Keratinocyte (primary cell): Measurements from ENCODE around the gene RIOK2. TPM values are rescaled to one million over a fixed set of nuclear protein-coding genes. Genes with fewer than 3 reads are reported as not detected.

Experiments
- DNase-seq: peaks from one replicate; pipeline ENCODE4 v3.0.0-alpha.2; 2011; ENCODE audit warnings: low read depth, missing footprints, low spot score
- FAIRE-seq: peaks from 2 replicates; lab custom pipeline; 2011; peaks lifted over from hg19 to GRCh38; lab: Jason Lieb, UNC
- H2AFZ ChIP-seq: 2 replicates; pipeline ENCODE4 v1.6.0; 2012; ENCODE audit warnings: low read length, control low read depth, inconsistent platforms; ENCODE audit not compliant: control insufficient read depth
- H3K27ac ChIP-seq: 2 replicates; pipeline ENCODE4 v1.5.1; 2011; ENCODE audit warnings: low read length; ENCODE audit not compliant: control insufficient read depth, insufficient read depth
- H3K27me3 ChIP-seq: 3 replicates; pipeline ENCODE4 v1.6.0; 2011; ENCODE audit warnings: low read length; ENCODE audit not compliant: control insufficient read depth, insufficient read depth; ENCODE audit errors: extremely low read depth
- H3K36me3 ChIP-seq, 2 experiments: 2 replicates in 1 of 2; 3 replicates in 1 of 2; pipeline ENCODE4 v1.5.1; 2011; ENCODE audit warnings: low read length in 2 of 2, mild to moderate bottlenecking in 1 of 2; ENCODE audit not compliant: control insufficient read depth in 2 of 2, insufficient read depth in 2 of 2; ENCODE audit errors: extremely low read depth in 1 of 2
- H3K4me1 ChIP-seq: 3 replicates; pipeline ENCODE4 v1.5.1; 2011; ENCODE audit warnings: low read length; ENCODE audit not compliant: control insufficient read depth, insufficient read depth; ENCODE audit errors: extremely low read depth
- H3K4me2 ChIP-seq: 3 replicates; pipeline ENCODE4 v1.6.0; 2011; ENCODE audit warnings: low read depth, low read length; ENCODE audit not compliant: control insufficient read depth, insufficient read depth; ENCODE audit errors: extremely low read depth
- H3K4me3 ChIP-seq, 3 experiments: fragments of 200-600 bp in 1 of 3; sonication (generic) in 1 of 3; 2 replicates in 2 of 3; 3 replicates in 1 of 3; pipeline ENCODE4 v1.5.1; 2011 to 2016; ENCODE audit warnings: low read length in 3 of 3, mild to moderate bottlenecking in 3 of 3, control low read depth in 2 of 3, inconsistent platforms in 1 of 3, low read depth in 1 of 3, mixed read lengths in 1 of 3, mixed run types in 1 of 3, moderate library complexity in 1 of 3; ENCODE audit not compliant: control insufficient read depth in 2 of 3, insufficient read depth in 2 of 3; ENCODE audit errors: extremely low read depth in 1 of 3
- H3K79me2 ChIP-seq: 2 replicates; pipeline ENCODE4 v1.6.0; 2012; ENCODE audit warnings: low read length; ENCODE audit not compliant: control insufficient read depth, insufficient read depth
- H3K9ac ChIP-seq: 3 replicates; pipeline ENCODE4 v1.6.0; 2011; ENCODE audit warnings: low read length; ENCODE audit not compliant: control insufficient read depth, insufficient read depth; ENCODE audit errors: extremely low read depth
- H3K9me1 ChIP-seq: 3 replicates; pipeline ENCODE4 v1.6.0; 2011; ENCODE audit warnings: low read length; ENCODE audit not compliant: control insufficient read depth, insufficient read depth; ENCODE audit errors: extremely low read depth
- H3K9me3 ChIP-seq: 2 replicates; pipeline ENCODE4 v1.5.1; 2012; ENCODE audit warnings: low read depth, low read length; ENCODE audit not compliant: control insufficient read depth
- H4K20me1 ChIP-seq: 3 replicates; pipeline ENCODE4 v1.6.0; 2011; ENCODE audit warnings: low read length; ENCODE audit not compliant: control insufficient read depth, insufficient read depth; ENCODE audit errors: extremely low read depth
- EZH2 ChIP-seq: IDR thresholded peaks from one replicate; pipeline ENCODE4 v1.6.1; 2012; ENCODE audit warnings: inconsistent platforms, mild to moderate bottlenecking, low read length, moderate library complexity
- dilution Hi-C: fragments of 300-500 bp; cut with MboI; formaldehyde crosslinking; loops from one replicate; pipeline ENCODE4 v1.7.0; 2020; ENCODE audit warnings: low sequenced_read_pairs; ENCODE audit not compliant: extremely low pct_ligation_motif_present
- polyA plus RNA-seq, 5 experiments: library from polyadenylated mRNA; depleted of rRNA in 3 of 5; stranded (reverse) in 3 of 5; stranded (forward) in 1 of 5; unstranded in 1 of 5; fragments of >200 nt; gene quantifications; 1 replicate in 1 of 5; 2 replicates in 3 of 5; 3 replicates in 1 of 5; pipeline versions ENCODE4 v1.2.1 to v1.2.3, GENCODE V29; 2011 to 2012; ENCODE audit warnings: missing spikeins in 2 of 5, low read depth in 1 of 5, low replicate concordance in 1 of 5
- TF ChIP-seq, protein P1 (sequence below), 3 experiments: IDR thresholded peaks in 1 of 3; conservative IDR thresholded peaks in 1 of 3; optimal IDR thresholded peaks in 1 of 3; 2 replicates in 2 of 3; 3 replicates in 1 of 3; pipeline versions ENCODE3 to v1.5.1; 2011; ENCODE audit warnings: low read length in 3 of 3, mild to moderate bottlenecking in 3 of 3, moderate library complexity in 2 of 3, control low read depth in 1 of 3, inconsistent platforms in 1 of 3; ENCODE audit not compliant: insufficient read depth in 2 of 3; ENCODE audit errors: extremely low read depth in 1 of 3

Gene RIOK2
- polyA plus RNA-seq, 1 donor (not counting 4 experiments of a cell fraction or from before 2014, with no cell fraction given): 34.5 TPM

DNA sequence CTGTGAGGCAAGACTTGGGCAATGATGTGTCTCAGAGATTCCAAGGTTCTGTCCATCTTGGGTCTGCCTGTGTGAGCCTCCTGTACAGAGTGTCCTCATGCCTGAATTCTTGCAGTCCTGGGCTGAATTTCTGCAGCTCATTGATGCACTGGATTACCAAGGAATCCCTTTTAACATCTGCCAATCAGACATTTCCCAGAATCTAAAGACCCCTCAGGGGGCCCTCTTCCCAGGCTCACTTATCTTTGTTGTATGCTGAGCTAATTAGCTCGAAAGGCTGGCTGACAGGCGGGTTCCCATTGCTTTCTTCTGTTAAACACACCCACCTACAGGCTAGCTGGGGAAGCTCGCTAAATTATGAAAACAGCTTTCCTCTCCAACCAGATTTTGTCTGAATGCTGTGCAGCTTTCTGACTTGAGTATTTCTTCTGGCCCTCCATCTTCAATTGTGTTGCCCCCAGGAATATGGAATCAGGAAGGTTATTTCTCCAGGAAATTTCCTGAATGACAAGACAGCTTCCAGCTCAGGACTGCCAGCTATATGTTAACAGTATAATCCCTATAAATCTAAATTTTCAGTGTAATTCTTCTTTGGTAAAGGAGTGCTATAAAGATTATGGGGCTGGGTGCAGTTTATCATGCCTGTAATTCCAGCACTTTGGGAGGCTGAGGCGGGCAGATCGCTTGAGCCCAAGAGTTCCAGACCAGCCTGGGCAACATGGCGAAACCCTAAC lies 40.4 kb downstream of the RIOK2 start, which contains the start of gene LIX1:
LIX1 (minus strand) TSS at position 91 of the 734 bp plus-strand sequence; CDS start at position 56, 35 bp downstream.
- FAIRE-seq (peak; percentile 29), DNase-seq (no peak)
- no peaks in the 10 kb centered on the region for H3K9me3 ChIP-seq
- no peaks in the 10 kb centered on the region for H3K36me3 ChIP-seq
- no peak within 1 kb of the TSS for H2AFZ ChIP-seq
- no peaks in the 10 kb centered on the region for H3K79me2 ChIP-seq
- peaks cover 8% of the 10 kb centered on the region for H3K27me3 ChIP-seq
- no peak within 1 kb of the TSS for H3K9ac ChIP-seq
- H3K9me1 ChIP-seq: no peaks in the 10 kb centered on the region
- H3K27ac ChIP-seq: no peak within 1 kb of the TSS
- no peaks in the 10 kb centered on the region for H3K4me1 ChIP-seq
- no peaks in the 10 kb centered on the region for H4K20me1 ChIP-seq
- dilution Hi-C loops: no loop called here
- no peak for TF ChIP-seq EZH2
- TF ChIP-seq, protein P1, sequence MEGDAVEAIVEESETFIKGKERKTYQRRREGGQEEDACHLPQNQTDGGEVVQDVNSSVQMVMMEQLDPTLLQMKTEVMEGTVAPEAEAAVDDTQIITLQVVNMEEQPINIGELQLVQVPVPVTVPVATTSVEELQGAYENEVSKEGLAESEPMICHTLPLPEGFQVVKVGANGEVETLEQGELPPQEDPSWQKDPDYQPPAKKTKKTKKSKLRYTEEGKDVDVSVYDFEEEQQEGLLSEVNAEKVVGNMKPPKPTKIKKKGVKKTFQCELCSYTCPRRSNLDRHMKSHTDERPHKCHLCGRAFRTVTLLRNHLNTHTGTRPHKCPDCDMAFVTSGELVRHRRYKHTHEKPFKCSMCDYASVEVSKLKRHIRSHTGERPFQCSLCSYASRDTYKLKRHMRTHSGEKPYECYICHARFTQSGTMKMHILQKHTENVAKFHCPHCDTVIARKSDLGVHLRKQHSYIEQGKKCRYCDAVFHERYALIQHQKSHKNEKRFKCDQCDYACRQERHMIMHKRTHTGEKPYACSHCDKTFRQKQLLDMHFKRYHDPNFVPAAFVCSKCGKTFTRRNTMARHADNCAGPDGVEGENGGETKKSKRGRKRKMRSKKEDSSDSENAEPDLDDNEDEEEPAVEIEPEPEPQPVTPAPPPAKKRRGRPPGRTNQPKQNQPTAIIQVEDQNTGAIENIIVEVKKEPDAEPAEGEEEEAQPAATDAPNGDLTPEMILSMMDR (optimal IDR thresholded peaks at IDR 0.05 in 1 of 3, IDR thresholded peaks at IDR 0.05 in 1 of 3, conservative IDR thresholded peaks at IDR 0.05 in 1 of 3; ENCODE audit: extremely low read depth in 1 of 3, insufficient read depth in 2 of 3, low read length in 3 of 3): peak; percentile 50 to 66 (median 64)
- no peak within 1 kb of the TSS for H3K4me3 ChIP-seq
- no peak within 1 kb of the TSS for H3K4me2 ChIP-seq

DNA sequence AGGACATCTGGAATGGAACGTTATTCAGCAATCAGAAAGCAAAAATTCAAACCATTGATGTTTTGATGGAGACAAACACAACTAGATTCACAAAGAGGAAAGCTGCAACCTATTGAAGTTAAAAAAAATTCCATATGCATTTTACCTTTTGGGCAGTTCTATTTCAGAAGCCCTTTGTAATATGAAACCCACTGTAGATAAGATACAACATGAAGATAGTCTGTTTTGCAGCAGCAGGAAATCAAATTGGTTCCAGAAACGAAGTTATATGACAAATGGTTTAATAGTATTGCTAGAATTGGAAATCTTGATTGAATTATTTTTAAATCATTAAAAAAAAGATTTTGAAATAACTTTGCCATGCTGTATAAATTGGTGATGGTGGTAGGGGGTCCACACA lies 41.5 kb downstream of the RIOK2 start:
- dilution Hi-C loops: no loop called here
- no peak for FAIRE-seq
- H3K27ac ChIP-seq: no peak overlapping the region

More for the DNA sequence above, 41.5 kb downstream of the RIOK2 start:
- no peak for DNase-seq
- no peaks in the 10 kb centered on the region for H3K4me1 ChIP-seq
- H3K9ac ChIP-seq: no peak overlapping the region
- H3K9me3 ChIP-seq: no peaks in the 10 kb centered on the region
- H3K27me3 ChIP-seq: peaks cover 8% of the 10 kb centered on the region
- H3K4me2 ChIP-seq: no peak overlapping the region
- TF ChIP-seq, protein P1 (optimal IDR thresholded peaks at IDR 0.05 in 1 of 3, IDR thresholded peaks at IDR 0.05 in 1 of 3, conservative IDR thresholded peaks at IDR 0.05 in 1 of 3; ENCODE audit: extremely low read depth in 1 of 3, insufficient read depth in 2 of 3, low read length in 3 of 3): no peak
- no peak for TF ChIP-seq EZH2
- no peaks in the 10 kb centered on the region for H3K79me2 ChIP-seq
- H3K4me3 ChIP-seq: no peak overlapping the region
- no peaks in the 10 kb centered on the region for H3K36me3 ChIP-seq
- H3K9me1 ChIP-seq: no peaks in the 10 kb centered on the region
- H4K20me1 ChIP-seq: no peaks in the 10 kb centered on the region
- H2AFZ ChIP-seq: no peak overlapping the region
